GM18526 (cell line): ENCODE data around the gene TMEM240.

Experiments
- POLR2A ChIP-seq: IDR thresholded peaks from 3 replicates; pipeline ENCODE4 v1.6.1; 2011; ENCODE audit not compliant: insufficient read length; ENCODE audit errors: extremely low read depth

Gene TMEM240

GRCh38 chr1:1562556-1563195 is 22.3 kb upstream of the TMEM240 start:
- TF ChIP-seq POLR2A = no peak

DNA sequence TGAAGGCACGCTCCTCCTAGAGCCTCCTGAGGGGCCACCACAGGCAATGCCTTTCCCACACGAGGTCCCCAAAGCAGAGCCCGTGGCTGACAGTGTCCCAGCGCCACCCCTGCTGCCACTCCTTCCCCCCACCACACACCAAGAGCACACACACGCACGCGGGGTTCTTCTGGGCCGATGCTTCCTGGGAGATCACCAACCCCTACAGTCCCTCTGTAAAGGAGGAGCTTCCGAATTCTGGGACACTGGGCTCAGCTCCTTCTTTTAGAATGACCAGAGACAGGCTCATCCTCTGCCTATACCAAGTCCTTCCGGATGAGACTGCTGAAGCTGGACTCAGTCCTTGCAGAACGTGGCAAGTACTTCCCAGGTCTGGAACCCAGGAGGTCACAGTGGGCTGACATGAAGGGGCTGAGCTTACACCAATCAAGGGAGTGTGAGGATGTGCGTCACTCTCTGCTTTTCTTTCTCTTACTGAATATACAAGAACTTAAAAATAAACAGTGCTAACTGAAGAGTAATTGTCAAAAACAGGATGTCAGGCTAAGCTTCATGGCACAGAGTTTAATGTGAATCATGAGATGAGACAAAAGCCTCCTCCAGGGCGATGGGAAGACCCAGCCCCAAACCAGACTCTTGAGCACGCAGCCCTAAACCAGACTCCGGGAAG is 21.5 kb upstream of the TMEM240 start:
- no peak for TF ChIP-seq POLR2A

DNA sequence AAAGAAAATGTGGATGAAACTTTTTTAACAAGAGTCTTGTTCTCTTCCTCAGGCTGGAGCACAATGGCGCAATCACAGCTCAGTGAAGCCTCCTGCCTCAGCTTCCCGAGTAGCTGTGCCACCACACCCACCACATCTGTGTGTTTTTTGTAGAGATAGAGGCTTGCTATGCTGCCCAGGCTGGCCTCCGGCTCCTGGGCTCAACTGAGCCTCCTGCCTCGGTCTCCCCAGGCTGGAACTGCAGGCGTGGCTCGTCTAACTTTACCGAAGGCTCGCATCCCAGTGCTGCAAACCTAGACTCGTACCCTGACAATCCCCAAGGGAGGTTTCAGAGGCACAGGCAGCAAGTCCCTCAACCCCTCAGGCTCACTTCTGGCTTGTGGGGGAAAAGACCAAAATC is 19.8 kb upstream of the TMEM240 start:
- no peak for TF ChIP-seq POLR2A

- no peak for TF ChIP-seq POLR2A
Observed at GRCh38 chr1:1559066-1559465, 18.6 kb upstream of the TMEM240 start.

GRCh38 chr1:1558591-1558990 is 18.2 kb upstream of the TMEM240 start:
- no peak for TF ChIP-seq POLR2A

DNA sequence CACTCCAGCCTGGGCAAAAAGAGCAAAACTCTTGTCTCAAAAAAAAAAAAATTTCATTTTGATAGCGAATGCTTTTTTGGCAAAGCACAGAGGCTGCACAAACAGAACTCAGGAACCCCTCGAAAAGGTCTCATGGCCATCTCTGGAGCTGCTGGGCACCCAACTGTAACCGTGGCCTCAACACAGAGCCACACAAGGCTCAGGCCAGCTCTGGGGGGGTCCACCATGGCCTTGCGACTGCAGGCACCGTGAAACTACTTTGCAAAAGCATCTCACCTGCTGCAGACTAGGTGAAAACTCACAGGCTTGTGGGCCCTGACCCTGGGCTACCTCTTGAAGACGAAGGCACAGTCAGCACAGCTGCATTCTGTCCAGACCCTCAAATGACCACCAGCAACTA is 16.1 kb upstream of the TMEM240 start:
- no peak for TF ChIP-seq POLR2A

- TF ChIP-seq POLR2A = no peak
Observed at GRCh38 chr1:1554926-1555915, 14.8 kb upstream of the TMEM240 start.

DNA sequence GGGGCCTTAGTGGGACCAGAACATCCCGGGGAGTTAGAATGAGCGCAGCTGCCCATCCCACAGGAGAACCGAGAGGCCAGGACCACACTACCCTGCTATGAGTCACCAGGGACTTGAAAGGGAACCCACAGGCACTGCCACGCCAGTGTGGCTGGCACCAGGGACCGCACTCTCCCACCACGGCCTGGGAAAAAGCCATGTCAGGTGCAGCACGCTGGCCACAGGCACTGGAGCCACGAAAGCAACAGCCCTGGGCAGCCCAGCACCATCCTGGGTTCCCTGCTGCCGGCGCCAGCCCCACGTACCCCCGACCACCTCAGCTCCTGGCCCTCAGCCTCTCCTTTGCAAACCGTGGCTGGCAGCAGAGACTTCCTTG is 14.1 kb upstream of the TMEM240 start:
- no peak for TF ChIP-seq POLR2A

DNA sequence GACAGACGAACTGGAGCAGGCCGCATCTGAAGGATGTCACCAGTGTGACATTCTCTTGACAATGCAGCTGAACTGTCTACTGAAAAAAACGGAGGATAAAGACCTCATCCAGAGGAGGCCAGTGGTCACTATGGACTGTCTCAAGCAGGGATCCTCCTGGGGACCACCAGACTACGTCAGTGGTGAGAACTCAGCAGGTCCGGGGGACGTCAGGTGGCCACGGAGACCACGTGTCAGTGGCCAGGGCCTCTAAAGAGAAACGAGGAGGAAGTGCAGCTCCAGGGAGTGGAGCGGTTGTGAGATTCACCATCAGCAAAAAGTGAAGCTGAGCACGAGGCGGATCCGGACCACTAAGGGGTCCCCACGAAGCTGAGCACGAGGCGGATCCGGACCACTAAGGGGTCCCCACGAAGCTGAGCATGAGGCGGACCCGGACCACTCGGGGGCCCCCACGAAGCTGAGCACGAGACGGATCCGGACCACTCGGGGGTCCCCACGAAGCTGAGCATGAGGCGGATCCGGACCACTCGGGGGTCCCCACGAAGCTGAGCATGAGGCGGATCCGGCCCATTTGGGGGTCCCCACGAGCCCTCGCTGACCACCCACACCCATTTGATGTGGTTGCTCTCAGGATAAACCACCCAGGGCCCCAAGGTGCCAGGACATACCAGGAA is 13.5 kb upstream of the TMEM240 start:
- no peak for TF ChIP-seq POLR2A

DNA sequence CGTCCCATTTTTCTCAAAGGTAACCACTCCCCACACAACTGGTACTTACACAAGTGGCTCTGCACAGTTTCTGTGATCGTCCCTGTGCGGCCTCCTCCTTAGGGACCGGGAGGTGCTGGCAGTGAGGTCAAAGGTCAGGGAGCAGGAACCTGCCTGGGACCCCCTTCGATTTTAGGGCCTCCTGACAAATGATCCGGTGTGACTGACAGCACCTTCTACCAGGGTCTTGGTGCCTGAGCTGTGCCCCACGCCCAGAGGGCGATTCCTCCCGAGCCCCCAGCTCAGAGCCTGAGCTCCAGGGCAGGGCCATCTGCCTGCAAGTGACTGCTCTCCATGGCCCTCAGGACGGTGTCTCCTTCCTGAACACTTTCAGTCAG is 11.8 kb upstream of the TMEM240 start:
- TF ChIP-seq POLR2A = no peak

- no peak for TF ChIP-seq POLR2A
Observed at GRCh38 chr1:1551524-1552262, 11.3 kb upstream of the TMEM240 start.

DNA sequence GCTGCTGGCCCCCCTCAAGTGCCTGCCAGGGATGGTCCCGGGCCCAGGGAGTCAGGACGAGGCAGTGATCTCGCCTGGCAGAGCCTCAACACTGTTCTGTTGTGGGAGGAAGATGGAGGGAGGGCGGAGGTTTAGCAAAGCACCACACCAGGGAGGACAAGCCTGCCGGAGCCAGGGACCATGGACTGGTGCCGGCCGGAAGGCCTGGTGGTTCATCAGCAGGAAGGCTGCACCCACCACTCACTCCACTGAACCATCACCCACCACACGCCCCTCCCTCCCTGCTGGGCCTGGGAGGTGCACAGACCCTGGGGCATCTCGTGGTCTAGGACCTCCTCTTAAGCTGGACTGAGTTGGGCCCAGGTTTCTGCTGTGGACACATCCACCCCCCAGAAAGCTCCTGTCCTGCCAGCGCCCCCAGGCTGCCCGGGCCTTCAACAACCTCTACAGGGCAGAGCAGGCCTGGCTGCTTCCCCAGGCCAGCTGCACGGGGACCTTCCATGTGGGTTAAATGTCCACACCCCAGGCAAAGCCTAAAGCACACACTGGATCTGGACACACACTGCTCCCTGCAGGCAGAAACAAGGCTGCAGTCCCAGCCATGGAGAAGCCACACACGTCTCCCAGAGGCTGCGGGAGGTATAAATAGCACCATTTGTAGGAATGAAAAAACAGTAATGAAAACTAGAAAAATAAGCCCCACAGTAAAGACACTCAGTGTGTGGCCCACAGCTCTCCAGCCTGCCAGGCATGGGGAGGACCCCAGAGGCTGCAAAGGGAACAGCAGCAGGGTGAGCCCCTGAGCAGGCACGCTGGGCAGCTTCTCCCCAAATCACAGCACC is 10.4 kb upstream of the TMEM240 start:
- no peak for TF ChIP-seq POLR2A

- TF ChIP-seq POLR2A = no peak
Observed at GRCh38 chr1:1550087-1550486, 9.7 kb upstream of the TMEM240 start.

DNA sequence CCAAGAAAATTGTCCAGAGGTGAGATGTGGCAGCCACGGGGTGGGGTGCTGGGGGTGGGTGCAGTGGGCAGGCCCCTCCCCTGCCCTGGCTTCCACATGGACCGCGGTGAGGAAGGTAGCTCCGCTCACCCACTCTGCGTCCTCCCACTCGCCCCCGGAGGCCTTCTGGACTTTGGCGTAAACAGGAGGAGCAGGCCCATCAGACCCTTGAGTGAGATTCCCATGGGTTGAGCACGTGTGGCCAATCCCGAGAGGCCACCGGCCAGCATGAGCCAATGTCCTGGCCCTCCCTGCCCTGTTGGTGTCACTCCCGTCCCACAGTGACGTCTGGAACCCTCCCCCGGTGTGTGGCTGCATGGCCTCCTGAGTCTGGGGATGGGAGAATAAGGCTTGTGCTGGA is 8.2 kb upstream of the TMEM240 start:
- TF ChIP-seq POLR2A = no peak

GRCh38 chr1:1547476-1547875 is 7.1 kb upstream of the TMEM240 start:
- no peak for TF ChIP-seq POLR2A
